GM23248 (cell line): Measurements from ENCODE around the gene ATP13A3.

ENCODE experiments used
- EZH2 ChIP-seq: fragments of 200-600 bp; sonication (generic); IDR thresholded peaks from 2 replicates; pipeline ENCODE4 v1.6.1; 2018; ENCODE audit warnings: antibody characterized with exemption, mild to moderate bottlenecking; ENCODE audit not compliant: insufficient read depth, poor library complexity, severe bottlenecking
- EZH2phosphoT487 ChIP-seq: fragments of 200-600 bp; sonication (generic); IDR thresholded peaks from 2 replicates; pipeline ENCODE4 v1.6.1; 2018; ENCODE audit warnings: antibody characterized with exemption, moderate library complexity, mild to moderate bottlenecking, low read depth; ENCODE audit not compliant: insufficient read depth

- TF ChIP-seq EZH2, result no peak
- TF ChIP-seq EZH2phosphoT487, result no peak
Observed at GRCh38 chr3:194481103-194481502, 5.7 kb downstream of the ATP13A3 start.
